Progenitor cell of endocrine pancreas (in vitro differentiated cells): ENCODE data around the gene NDUFAF3. TPM values are rescaled to one million over a fixed set of nuclear protein-coding genes. Genes with fewer than 3 reads are reported as not detected.

Experiments
- DNase-seq: peaks from one replicate; pipeline ENCODE4 v3.0.0; 2021; ENCODE audit warnings: low spot score; ENCODE audit not compliant: unreplicated experiment
- H3K27ac Mint-ChIP-seq: 2 replicates; pipeline ENCODE4 v1.8.0; 2021; ENCODE audit warnings: mild to moderate bottlenecking, moderate library complexity, mixed read lengths
- H3K27me3 Mint-ChIP-seq: 2 replicates; pipeline ENCODE4 v1.8.0; 2021; ENCODE audit warnings: mixed read lengths
- H3K36me3 Mint-ChIP-seq: 2 replicates; pipeline ENCODE4 v1.8.0; 2022; ENCODE audit warnings: mixed read lengths; ENCODE audit not compliant: insufficient read depth
- H3K4me1 Mint-ChIP-seq: 2 replicates; pipeline ENCODE4 v1.8.0; 2021; ENCODE audit warnings: low read depth, mixed read lengths
- H3K4me3 Mint-ChIP-seq: 2 replicates; pipeline ENCODE4 v1.8.0; 2021; ENCODE audit warnings: low read depth, mild to moderate bottlenecking, moderate library complexity, mixed read lengths
- H3K9me3 Mint-ChIP-seq: 2 replicates; pipeline ENCODE4 v1.8.0; 2021; ENCODE audit warnings: low read depth, mixed read lengths
- CTCF ChIP-seq: fragments of 200-600 bp; sonication (generic); IDR thresholded peaks from one replicate; pipeline ENCODE4 v1.5.0; 2021; ENCODE audit warnings: antibody characterized with exemption, mild to moderate bottlenecking; ENCODE audit not compliant: unreplicated experiment
- total RNA-seq: library from RNA; stranded (reverse); gene quantifications from 2 replicates; pipeline ENCODE4 v1.2.1, GENCODE V29; 2021

Gene NDUFAF3
- total RNA-seq, 1 donor from 2014 or later: 46.1 TPM

- Mint-ChIP-seq H3K9me3 (no peaks in the 10 kb centered on the region), H3K4me3 (no peak overlapping the region), H3K36me3 (peaks cover 27% of the 10 kb centered on the region), H3K4me1 (peaks cover 9% of the 10 kb centered on the region), H3K27me3 (no peaks in the 10 kb centered on the region), H3K27ac (no peak overlapping the region)
- no peak for TF ChIP-seq CTCF
- DNase-seq: no peak
These were observed 8.7 kb upstream of the NDUFAF3 start for GRCh38 chr3:49013113-49013737.

GRCh38 chr3:49013738-49014660, 7.9 kb upstream of the NDUFAF3 start:
- no peaks in the 10 kb centered on the region for H3K9me3 Mint-ChIP-seq
- no peak overlapping the region for H3K27ac Mint-ChIP-seq
- no peak overlapping the region for H3K4me3 Mint-ChIP-seq
- H3K27me3 Mint-ChIP-seq: no peaks in the 10 kb centered on the region
- peak; percentile 56 for DNase-seq
- peaks cover 9% of the 10 kb centered on the region for H3K4me1 Mint-ChIP-seq
- H3K36me3 Mint-ChIP-seq: peaks cover 24% of the 10 kb centered on the region
- peak; percentile 68 for TF ChIP-seq CTCF

DNA sequence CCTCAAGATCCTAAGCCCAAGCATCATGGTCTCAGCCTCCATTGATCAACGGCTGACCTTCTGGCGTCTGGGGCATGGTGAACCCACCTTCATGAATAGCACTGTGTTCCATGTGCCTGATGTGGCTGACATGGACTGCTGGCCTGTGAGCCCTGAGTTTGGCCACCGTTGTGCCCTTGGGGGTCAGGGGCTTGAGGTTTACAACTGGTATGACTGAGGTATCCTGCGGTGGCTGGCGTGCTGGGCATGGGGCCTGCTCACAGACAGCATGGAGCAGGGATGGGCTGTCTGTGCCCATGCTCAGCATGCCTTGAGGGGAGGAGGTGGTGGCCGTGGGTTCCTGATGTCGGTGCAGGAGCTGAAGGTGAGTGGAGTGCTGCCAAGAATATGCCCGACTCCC, 6.8 kb upstream of the NDUFAF3 start:
- H3K9me3 Mint-ChIP-seq: no peaks in the 10 kb centered on the region
- H3K27ac Mint-ChIP-seq: no peak overlapping the region
- peaks cover 12% of the 10 kb centered on the region for H3K4me1 Mint-ChIP-seq
- H3K4me3 Mint-ChIP-seq: peak overlapping the region; percentile 42
- TF ChIP-seq CTCF: no peak
- DNase-seq: no peak
- H3K27me3 Mint-ChIP-seq: no peaks in the 10 kb centered on the region
- H3K36me3 Mint-ChIP-seq: peaks cover 21% of the 10 kb centered on the region

- Mint-ChIP-seq H3K4me3 (no peak overlapping the region), H3K27ac (no peak overlapping the region), H3K4me1 (peaks cover 16% of the 10 kb centered on the region), H3K36me3 (peaks cover 21% of the 10 kb centered on the region), H3K9me3 (no peaks in the 10 kb centered on the region), H3K27me3 (no peaks in the 10 kb centered on the region)
- no peak for TF ChIP-seq CTCF
- DNase-seq: no peak
These were observed 6.2 kb upstream of the NDUFAF3 start for GRCh38 chr3:49015765-49016164.

GRCh38 chr3:49016414-49017228, 5.3 kb upstream of the NDUFAF3 start:
- Mint-ChIP-seq H3K27me3 (no peaks in the 10 kb centered on the region), H3K4me3 (peak overlapping the region; percentile 94), H3K4me1 (peaks cover 16% of the 10 kb centered on the region), H3K9me3 (no peaks in the 10 kb centered on the region), H3K27ac (no peak overlapping the region), H3K36me3 (peaks cover 16% of the 10 kb centered on the region)
- no peak for DNase-seq
- TF ChIP-seq CTCF: no peak
